Measurements from ENCODE around the gene SLC4A9.

SLC4A9 gene

DNA sequence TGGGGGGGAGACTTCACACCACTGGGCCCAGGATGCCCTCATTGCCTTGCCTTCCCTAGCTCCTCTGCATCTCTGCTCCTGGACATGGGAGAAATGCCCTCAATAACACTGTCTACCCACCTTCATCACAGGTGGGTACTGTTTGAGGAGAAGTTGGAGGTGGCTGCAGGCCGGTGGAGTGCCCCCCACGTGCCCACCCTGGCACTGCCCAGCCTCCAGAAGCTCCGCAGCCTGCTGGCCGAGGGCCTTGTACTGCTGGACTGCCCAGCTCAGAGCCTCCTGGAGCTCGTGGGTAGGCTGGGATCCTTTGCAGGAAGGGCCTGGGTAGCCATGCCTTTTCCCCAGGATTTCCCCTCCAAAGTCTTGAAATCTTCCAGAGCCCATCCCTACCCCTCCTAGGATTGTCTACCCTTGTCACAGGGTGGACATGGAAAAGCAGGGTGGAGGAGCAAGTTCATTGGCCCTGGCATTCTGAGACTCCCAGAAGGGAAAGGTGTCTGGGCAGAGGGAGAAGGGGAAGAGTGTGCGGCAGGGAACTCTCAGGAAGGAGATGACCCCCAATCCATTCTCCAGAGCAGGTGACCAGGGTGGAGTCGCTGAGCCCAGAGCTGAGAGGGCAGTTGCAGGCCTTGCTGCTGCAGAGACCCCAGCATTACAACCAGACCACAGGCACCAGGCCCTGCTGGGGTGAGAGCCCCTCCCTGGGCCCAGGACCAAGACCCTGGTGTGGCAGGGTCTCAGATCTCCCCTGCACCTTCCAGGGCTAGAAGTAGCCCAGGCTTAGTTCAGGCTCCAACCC is 886 bp downstream of the SLC4A9 start:
- DNase-seq (ENCODE audit: low spot score) = no peak

DNA sequence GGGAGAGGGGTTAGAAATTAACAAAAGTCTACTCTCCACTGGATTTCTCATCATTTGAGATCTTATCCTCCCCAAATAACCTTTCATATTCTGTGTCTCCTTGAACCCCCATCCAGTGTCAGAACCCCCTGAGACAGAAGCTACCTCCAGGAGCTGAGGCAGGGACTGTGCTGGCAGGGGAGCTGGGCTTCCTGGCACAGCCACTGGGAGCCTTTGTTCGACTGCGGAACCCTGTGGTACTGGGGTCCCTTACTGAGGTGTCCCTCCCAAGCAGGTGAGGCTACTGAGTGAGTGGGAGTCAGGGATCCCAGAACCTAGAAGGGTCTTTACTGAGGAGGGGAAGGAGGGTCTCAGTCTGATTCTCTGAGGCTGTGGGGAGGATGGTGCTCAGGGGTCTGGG is 1.9 kb downstream of the SLC4A9 start:
- DNase-seq (ENCODE audit: low spot score) (no peak), FAIRE-seq (no peak)

More for the DNA sequence above, 886 bp downstream of the SLC4A9 start:
- FAIRE-seq = no peak

GRCh38 chr5:140362311-140362710 is 2.3 kb downstream of the SLC4A9 start:
- FAIRE-seq (no peak), DNase-seq (ENCODE audit: low spot score) (no peak)

- DNase-seq (ENCODE audit: low spot score) (peak; percentile 38), FAIRE-seq (no peak)
Measured at GRCh38 chr5:140362875-140363630, 3.1 kb downstream of the SLC4A9 start.

- DNase-seq (ENCODE audit: low spot score) (no peak), FAIRE-seq (no peak)
Measured at GRCh38 chr5:140363631-140364471, 3.9 kb downstream of the SLC4A9 start.

GRCh38 chr5:140364472-140364765 is 4.4 kb downstream of the SLC4A9 start:
- no peak for DNase-seq (ENCODE audit: low spot score)
- no peak for FAIRE-seq

GRCh38 chr5:140365282-140365681 is 5.3 kb downstream of the SLC4A9 start:
- FAIRE-seq = no peak
- no peak for DNase-seq (ENCODE audit: low spot score)

DNA sequence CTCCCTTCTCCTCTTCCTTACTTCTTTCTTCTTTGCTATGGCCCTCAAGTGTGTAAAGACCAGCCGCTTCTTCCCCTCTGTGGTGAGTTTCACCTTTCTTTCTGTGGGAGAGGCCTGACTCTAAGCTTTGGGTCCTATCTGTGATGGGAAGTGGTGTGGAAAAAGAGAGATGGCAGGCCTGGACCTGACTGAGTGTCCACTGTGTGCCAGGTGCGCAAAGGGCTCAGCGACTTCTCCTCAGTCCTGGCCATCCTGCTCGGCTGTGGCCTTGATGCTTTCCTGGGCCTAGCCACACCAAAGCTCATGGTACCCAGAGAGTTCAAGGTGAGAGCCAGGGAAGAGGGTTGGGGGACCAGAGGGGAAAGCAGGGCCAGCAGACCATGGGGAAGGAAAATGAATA is 5.9 kb downstream of the SLC4A9 start:
- DNase-seq (ENCODE audit: low spot score) = no peak
- no peak for FAIRE-seq

DNA sequence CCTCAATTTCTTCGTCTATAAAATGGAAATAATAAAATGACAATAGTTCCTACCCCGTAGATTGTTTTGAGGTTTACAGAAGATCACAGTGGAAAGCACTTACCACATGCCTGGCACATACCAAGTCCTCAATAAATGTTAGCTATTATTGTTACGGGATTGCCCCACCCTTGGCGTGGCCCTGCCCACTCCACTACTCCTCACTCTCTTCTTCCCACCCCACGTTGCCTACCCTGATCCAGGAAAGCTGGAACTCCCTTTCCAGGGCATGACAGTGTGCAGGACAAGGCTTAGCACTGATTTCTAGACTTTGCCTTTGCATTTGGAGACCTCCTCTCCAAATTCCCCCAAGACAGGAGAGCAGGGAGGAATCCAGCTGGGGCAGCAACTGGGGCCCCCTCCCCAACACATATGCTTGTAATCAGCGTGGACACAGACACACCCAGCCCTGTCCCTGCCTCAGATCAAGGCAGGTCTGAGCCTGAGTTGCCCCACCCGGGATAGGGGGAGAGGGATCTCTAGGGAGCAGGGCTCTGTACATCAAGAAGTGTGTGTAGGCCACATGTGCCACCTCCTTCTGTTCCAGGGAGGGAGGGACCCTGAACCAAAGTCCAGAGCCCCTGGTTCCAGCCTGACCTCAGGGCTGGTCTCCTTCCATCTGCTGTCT is 6.7 kb downstream of the SLC4A9 start:
- DNase-seq (ENCODE audit: low spot score) (no peak), FAIRE-seq (no peak)

GRCh38 chr5:140367256-140368013 is 7.4 kb downstream of the SLC4A9 start:
- no peak for FAIRE-seq

GRCh38 chr5:140371356-140372151 is 11.6 kb downstream of the SLC4A9 start:
- no peak for DNase-seq (ENCODE audit: low spot score)
- FAIRE-seq = no peak

More at GRCh38 chr5:140367256-140368013, 7.4 kb downstream of the SLC4A9 start:
- no peak for DNase-seq (ENCODE audit: low spot score)

DNA sequence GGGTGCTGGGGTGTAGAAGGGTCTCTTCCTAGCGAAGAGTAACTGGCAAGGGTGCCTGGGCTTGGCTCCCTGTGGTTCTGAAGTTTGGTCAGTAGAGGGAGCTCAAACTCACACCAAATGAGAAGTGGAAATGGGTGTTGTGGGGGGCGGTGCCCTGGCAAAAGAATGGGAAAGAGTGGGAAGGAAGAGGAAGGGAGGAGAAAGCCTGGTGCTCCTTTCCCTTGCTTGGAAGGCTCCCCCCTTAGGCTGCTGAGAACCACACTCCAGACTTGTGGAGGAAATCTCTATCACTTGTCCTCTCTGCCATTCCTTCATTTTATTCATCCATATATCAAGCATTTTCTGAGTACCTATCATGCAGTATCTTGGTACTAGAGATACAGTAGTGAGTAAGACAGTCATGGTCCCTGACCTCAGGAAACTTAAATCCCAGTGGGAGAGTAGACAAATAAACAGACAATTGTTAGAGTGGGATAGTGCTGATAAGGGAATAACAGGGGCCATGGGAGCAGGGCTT is 13.0 kb downstream of the SLC4A9 start:
- FAIRE-seq (no peak), DNase-seq (ENCODE audit: low spot score) (peak; percentile 55)

- FAIRE-seq (no peak), DNase-seq (ENCODE audit: low spot score) (no peak)
Measured at GRCh38 chr5:140381351-140381750, 21.4 kb downstream of the SLC4A9 start.

- FAIRE-seq (no peak), DNase-seq (ENCODE audit: low spot score) (no peak)
Measured at GRCh38 chr5:140381972-140382371, 22.0 kb downstream of the SLC4A9 start.

DNA sequence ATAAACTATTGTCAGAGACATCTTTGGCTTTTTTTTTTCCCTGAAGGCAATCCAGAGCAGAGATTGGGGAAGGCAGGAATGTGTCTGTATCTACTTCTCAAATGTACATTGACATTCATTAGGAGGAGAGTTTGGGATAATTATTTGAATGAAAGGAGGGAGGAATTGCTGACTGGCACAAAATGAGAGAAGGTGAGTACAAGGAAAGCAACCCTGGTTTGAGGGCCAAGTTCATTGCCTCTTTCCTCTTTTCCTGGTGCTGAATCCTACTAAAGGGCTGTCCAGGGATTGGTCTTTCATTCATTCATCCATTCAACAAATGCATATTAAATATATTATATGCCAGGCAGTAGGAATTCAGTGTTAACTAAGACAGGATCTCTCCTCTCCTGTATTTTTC is 22.9 kb downstream of the SLC4A9 start:
- DNase-seq (ENCODE audit: low spot score) = no peak
- FAIRE-seq = no peak

GRCh38 chr5:140383300-140383699 is 23.3 kb downstream of the SLC4A9 start:
- FAIRE-seq = no peak
- DNase-seq (ENCODE audit: low spot score) = no peak

- FAIRE-seq (no peak), DNase-seq (ENCODE audit: low spot score) (no peak)
Measured at GRCh38 chr5:140388052-140388451, 28.1 kb downstream of the SLC4A9 start.

GRCh38 chr5:140391312-140391711 is 31.3 kb downstream of the SLC4A9 start:
- DNase-seq (ENCODE audit: low spot score) (no peak), FAIRE-seq (no peak)

- FAIRE-seq (no peak), DNase-seq (ENCODE audit: low spot score) (no peak)
Measured at GRCh38 chr5:140391732-140392131, 31.7 kb downstream of the SLC4A9 start.

DNA sequence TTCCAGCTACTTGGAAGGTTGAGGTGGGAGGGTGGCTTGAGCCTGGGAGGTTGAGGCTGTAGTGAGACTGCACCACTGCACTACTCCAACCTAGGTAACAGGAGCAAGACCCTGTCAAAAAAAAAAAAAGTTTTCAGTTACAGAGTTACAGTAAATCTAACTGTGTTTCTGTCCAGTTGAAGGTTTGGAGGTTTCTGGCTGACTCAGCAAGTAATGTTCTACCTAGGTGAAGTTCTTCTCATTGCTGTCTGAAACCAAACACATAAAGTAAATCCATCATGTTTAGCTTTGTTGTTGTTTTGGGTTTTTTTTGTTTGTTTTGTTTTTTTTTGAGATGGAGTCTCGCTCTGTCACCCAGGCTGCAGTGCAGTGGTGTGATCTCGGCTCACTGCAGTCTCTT is 33.7 kb downstream of the SLC4A9 start:
- no peak for FAIRE-seq

More for the DNA sequence above, 33.7 kb downstream of the SLC4A9 start:
- DNase-seq (ENCODE audit: low spot score) = no peak
